Activated naive CD4-positive, alpha-beta T cell treated with Interleukin-2 at 50 U/mL for 16 hours (primary cell): ENCODE results near the gene LILRA1.
"Not testable (repeated sequence)": the region's sequence is repeated elsewhere in the genome, so short reads cannot be mapped to it uniquely, and the experiment has no call there.

Experiments used
- DNase-seq: peaks from one replicate; pipeline ENCODE4 v3.0.0-alpha.2; 2020

Gene LILRA1

GRCh38 chr19:54578268-54578667 lies 15.2 kb upstream of the LILRA1 start:
- DNase-seq = not testable (repeated sequence)

GRCh38 chr19:54586397-54586796 lies 7.0 kb upstream of the LILRA1 start:
- DNase-seq = no peak

GRCh38 chr19:54587026-54587425 lies 6.4 kb upstream of the LILRA1 start:
- DNase-seq = no peak

- DNase-seq = not testable (repeated sequence)
These were observed 647 bp downstream of the LILRA1 start for GRCh38 chr19:54593931-54594626.

GRCh38 chr19:54594737-54595136 lies 1.3 kb downstream of the LILRA1 start:
- DNase-seq = no peak

- not testable (repeated sequence) for DNase-seq
These were observed 2.4 kb downstream of the LILRA1 start for GRCh38 chr19:54595680-54596436.

- DNase-seq = no peak
These were observed 6.8 kb downstream of the LILRA1 start for GRCh38 chr19:54600212-54600611.

GRCh38 chr19:54606230-54606629 lies 12.8 kb downstream of the LILRA1 start:
- DNase-seq = no peak

- no peak for DNase-seq
These were observed 13.7 kb downstream of the LILRA1 start for GRCh38 chr19:54606891-54607784.

- no peak for DNase-seq
These were observed 14.3 kb downstream of the LILRA1 start for GRCh38 chr19:54607785-54608150.

GRCh38 chr19:54608205-54608604 lies 14.8 kb downstream of the LILRA1 start:
- DNase-seq = no peak

GRCh38 chr19:54608792-54609191 lies 15.4 kb downstream of the LILRA1 start:
- DNase-seq = no peak

- DNase-seq = no peak
These were observed 15.9 kb downstream of the LILRA1 start for GRCh38 chr19:54609356-54609791.

- DNase-seq = no peak
These were observed 19.0 kb downstream of the LILRA1 start for GRCh38 chr19:54612428-54612827.

GRCh38 chr19:54614726-54615125 lies 21.3 kb downstream of the LILRA1 start:
- no peak for DNase-seq

- DNase-seq = no peak
These were observed 22.6 kb downstream of the LILRA1 start for GRCh38 chr19:54616057-54616456.

- DNase-seq = no peak
These were observed 23.6 kb downstream of the LILRA1 start for GRCh38 chr19:54616821-54617560.

GRCh38 chr19:54620464-54620863 lies 27.0 kb downstream of the LILRA1 start:
- no peak for DNase-seq

- DNase-seq = no peak
These were observed 29.0 kb downstream of the LILRA1 start for GRCh38 chr19:54622431-54622830.

- not testable (repeated sequence) for DNase-seq
These were observed 30.8 kb downstream of the LILRA1 start for GRCh38 chr19:54624234-54624633.

- DNase-seq = not testable (repeated sequence)
These were observed 31.7 kb downstream of the LILRA1 start for GRCh38 chr19:54624934-54625730.

GRCh38 chr19:54626757-54627156 lies 33.3 kb downstream of the LILRA1 start:
- no peak for DNase-seq
